HG02840 (cell line): ENCODE data around the gene EIF3I.

ENCODE experiments used
- ATAC-seq: cut with Tn5 transposase; IDR thresholded peaks from one replicate; pipeline ENCODE4 v1.9.1; 2021; ENCODE audit warnings: mild to moderate bottlenecking, moderate library complexity, moderate number of reproducible peaks; ENCODE audit not compliant: unreplicated experiment, low FRiP score

Gene EIF3I

DNA sequence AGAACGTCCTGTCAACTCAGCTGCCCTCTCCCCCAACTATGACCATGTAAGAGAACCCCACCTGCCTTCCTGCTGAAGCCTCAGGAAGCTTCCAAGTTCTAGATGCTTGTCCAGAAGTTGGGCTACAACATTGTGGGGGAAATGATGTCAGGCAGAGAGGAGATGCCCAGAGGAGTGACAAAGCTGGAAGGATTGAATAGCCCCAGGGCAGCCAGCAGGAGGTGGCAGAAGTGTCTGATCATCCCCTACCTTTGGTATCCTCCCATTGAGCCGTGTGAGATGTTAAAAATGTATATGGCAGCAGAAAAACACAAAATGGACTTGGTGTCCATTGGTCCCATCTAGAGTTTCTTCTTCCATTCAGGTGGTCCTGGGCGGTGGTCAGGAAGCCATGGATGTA, 6.6 kb downstream of the EIF3I start:
- no peak for ATAC-seq

DNA sequence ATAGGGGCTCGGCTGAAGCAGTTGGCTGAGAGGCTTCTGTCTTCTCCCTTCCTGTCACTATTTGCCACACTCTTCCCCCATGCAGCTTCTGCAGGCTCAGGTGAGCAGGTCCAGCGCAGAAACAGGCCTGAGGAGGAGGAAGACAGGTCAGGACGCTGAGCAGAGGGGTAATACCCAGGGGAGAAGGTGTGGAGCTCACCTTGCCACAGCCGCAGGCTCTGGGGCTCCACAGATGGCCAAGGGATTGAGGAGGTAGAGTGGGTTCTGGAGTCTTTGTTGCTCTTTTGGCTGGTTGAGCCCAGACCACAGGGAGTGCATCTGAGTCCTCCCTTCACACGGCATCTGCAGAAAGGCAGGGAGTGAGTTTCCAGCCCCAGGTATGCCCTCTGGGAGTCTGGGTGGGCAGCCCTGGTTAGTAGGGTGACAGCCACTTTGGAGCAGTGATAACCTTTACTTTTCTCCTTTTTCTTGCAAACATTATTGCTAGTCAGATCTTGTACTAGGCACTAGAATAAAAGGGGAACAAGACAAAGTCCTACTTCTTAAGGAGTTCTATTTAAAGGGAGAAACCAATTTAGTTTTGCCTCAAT, 9.7 kb downstream of the EIF3I start:
- ATAC-seq = no peak

DNA sequence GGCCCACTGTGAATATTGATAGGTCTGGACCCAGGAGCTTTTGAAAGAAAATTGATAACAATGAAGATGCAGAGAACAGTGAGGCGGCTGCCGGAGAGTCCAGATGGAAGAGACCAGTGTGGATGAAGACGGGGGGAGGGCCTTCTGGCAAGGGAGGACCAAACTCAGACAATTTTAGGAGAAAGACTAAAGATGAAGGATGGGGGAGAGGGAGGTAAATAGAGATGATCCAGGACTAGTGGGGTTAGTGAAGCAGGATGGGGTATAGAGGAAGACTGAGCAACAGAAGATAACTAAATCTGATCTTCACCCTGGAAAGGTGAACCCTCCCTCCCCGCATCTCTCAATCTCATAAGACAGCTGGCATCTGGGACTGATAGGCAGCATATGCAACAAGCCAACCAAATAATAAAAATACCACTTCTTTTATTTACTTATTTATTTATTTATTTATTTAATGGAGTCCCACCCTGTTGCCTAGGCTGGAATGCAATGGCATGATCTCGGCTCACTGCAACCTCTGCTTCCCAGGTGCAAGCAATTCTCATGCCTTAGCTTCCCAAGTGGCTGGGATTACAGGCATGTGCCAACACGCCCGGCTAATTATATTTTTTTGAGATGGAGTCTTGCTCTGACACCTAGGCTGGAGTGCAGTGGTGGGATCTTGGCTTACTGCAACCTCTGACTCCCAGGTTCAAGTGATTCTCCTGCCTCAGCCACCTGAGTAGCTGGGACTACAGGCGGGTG, 10.5 kb downstream of the EIF3I start:
- no peak for ATAC-seq

DNA sequence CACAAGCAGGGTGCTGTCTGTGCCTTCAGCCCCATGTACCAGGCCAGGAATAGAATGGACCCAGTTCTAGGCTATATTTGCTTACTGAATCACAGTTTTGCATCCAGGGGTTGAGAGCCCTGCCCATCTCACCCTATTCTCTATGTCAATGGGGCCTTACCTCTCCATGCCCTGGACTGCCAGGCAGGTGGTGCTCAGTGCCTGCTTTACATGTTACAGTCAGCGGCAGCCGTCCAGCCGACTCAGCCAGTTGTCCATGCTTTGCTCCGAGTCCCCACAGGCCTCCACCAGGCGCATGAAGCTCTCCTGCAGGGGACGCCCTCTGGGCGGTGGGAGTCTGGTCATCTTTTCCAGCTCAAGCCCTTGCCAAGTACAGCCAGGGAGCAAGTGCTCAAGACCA, 12.6 kb downstream of the EIF3I start:
- no peak for ATAC-seq

DNA sequence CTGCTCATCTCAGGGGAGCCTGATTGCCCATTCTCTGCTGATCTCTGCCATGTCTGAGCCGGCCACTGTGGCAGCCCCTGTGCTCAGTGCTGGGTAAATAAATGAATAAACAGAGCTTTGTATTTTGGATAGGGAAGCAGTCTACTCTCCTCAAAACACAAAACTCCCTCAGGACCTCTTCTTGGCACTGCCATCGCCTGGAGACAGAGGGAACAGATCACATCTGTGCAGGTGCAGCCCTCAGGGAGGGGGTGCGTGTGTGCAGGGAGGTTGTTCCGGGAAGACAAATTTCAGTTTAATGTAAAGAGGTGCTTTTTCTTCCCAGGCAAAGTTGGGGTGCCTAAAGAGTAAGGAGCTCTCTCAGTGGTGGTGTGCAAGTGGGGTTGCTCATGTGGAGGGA, 17.1 kb downstream of the EIF3I start:
- no peak for ATAC-seq

DNA sequence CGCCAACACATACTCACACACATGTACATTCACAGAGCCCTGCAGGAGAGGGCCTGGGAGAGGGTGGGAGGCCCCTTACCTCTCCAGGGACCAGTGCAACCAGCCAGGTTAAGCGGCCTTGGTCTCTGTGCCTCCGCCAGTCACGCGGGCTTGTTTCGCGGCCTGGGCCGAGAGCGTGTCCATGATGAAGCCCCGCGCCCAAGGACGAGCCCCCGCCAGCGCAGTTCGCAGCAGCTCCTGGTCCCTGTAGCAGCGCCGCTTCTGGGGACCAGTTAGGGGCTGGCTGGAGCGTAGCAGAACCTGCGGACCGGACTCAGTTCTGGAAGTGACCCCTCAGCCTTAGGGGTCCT, 17.6 kb downstream of the EIF3I start:
- no peak for ATAC-seq

DNA sequence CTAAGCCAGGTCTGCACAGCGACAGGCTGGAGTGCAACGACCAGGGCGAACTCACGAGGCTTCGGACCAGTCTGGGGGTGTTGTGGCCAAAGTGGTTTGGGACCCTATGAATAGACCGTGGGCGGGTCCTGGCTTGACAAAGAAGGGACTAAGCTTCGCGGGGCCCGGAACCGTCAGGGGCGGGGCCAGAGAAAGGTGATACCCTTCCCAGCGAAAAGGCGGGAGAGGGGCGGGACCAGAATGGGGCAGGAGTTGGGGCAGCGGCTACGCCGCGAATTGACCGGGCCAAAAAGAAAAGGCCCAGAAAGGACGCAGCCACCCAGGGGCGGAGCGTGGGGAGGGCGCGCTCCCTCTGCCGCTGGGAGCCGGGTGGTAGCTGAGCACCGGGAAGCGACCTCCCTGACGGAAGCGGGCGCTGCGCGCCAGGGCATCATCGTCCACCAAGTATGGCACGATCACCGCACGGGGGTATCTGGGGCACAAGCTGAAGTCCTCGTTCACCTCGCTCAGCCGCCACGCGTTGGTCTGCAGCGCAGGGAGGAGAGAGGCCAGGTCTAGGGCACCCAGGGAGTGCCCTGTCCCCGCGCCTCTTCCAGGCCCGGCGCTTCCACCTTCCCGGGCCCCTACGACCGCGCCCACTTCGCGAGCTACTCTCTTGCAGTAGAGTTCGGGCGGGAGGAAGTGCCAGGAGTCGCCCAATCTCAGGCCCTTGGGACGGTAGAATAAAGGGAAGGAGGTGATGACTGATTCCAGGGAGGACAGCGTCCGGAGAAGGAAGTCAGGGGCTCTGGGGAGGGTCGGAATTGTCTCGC, 18.1 kb downstream of the EIF3I start:
- no peak for ATAC-seq

DNA sequence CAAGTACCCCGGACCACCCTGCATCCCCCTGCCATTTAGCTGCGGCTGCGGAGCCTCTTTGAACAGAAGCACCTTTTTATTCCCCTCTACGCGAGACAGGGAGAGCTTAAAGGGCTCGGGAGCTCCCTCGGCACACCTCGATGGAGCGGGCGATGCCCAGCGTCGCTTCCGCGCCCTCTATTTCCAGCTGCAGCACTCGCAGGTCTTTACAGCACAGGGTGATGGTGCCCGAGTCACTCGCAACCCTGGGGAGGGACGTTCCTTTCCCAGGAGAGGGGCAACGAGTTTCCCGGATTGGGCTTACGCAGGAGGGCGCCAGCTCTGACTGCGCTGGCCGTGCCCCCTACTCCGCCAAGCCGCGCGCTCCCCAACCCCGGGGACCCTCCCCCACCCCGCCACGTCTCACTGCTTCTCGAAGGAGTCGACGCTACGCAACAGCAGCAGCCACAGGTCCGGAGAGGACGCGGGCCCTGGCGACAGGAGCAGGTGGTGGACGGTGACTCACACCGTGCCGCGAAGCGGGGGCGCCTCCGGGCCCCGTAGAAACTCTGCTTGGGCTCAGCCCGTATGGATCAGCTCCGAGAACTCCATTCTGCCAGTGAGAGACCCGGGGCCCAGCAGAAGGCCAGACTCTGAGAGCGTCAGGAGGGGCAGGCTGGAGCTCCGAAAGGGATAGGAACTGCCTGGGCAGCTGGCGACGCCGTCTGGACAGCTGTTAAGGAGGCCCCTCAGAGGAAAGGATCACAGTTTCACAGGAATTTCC, 19.0 kb downstream of the EIF3I start:
- ATAC-seq = no peak

DNA sequence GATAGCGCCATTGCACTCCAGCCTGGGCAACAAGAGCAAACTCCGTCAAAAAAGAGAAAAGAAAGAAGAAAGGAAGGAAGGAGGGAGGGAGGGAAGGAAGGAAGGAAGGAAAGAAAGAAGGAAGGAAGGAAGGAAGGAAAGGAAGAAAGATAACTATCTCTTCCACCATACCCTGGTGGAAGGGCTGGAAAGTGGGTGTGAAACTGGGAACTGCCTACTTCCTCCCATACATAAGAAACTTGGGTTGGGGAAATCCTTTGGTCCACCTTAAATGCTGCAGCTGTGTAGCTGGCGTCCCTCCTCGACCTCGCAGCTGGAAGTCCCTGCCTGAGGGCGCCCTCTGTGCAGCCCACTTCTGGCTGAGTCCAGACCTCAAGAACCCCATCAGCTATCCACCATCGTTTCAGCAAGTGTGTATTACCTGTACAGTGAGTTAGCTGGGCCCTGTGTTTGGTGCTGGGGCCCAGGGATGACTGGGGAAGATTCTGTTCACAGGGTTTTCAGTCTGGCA, 20.2 kb downstream of the EIF3I start:
- ATAC-seq = no peak

DNA sequence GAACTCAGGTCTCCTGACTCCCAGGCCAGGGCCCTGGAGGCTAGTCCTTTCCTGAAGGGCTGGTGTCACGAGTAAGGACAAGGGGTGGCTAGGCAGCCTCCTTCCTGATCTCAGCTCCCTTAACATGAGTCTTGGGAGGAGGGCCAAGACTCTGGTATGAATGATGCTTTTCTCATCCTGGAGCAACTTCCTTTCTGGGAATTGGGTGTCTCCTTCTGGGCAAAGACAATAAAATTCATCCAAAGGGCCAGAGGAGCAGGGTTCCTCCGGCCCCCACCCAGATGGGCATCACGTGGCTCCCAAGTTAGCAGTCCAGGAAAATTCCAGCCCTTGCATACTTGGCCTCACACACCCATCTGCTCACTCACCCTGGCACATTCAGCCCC, 24.7 kb downstream of the EIF3I start, which contains the start of gene FAM167B:
FAM167B (plus strand) TSS at position 335 of the 386 bp plus-strand sequence. CDS start 200 bp downstream, outside the sequence.
- ATAC-seq = no peak

DNA sequence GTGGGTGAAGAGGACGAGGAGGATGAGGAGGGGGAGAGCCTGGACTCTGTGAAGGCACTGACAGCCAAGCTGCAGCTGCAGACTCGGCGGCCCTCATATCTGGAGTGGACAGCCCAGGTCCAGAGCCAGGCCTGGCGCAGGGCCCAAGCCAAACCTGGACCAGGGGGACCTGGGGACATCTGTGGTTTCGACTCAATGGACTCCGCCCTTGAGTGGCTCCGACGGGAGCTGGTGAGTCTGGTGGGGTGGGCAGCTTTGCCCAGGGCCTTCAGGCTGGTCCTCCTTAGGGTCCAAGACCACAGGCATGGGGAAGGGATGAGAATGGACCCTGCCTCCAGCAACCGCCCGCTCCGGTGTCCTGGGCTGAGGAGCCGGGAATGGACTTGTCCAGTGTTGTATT, 25.2 kb downstream of the EIF3I start:
- no peak for ATAC-seq

DNA sequence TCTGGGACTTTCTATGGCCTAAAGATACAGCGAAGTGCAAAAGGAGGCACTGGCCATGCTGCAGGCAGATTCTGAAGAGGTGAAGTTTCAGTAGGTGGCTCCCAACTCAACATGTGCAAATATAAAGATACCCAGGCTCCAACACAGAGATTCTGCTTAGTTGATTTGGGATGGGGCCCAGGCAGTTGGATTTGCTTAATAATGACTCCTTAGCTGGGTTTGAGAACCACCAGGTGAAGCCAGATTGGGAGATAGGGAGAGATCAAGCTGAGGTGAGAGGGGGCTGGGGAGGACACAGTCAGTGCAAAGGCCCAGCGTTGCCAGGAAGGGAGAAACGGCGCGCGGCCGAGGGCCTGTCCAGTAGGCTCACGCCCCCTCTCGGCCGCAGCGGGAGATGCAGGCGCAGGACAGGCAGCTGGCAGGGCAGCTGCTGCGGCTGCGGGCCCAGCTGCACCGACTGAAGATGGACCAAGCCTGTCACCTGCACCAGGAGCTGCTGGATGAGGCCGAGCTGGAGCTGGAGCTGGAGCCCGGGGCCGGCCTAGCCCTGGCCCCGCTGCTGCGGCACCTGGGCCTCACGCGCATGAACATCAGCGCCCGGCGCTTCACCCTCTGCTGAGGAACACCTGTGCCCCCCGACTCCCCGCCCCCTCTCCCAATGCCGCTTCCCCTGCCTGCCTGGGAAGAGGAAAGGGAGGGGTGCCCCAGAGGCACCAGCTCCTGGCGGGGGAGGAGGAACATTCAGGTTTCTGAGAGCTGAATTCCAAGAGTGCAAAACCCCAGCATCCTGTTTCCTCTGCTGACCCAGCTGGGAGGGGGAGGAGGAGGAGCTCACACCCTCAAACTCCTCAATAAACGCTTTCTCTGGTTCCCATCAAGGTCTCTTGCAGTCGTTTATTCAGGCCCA, 26.0 kb downstream of the EIF3I start:
- no peak for ATAC-seq

DNA sequence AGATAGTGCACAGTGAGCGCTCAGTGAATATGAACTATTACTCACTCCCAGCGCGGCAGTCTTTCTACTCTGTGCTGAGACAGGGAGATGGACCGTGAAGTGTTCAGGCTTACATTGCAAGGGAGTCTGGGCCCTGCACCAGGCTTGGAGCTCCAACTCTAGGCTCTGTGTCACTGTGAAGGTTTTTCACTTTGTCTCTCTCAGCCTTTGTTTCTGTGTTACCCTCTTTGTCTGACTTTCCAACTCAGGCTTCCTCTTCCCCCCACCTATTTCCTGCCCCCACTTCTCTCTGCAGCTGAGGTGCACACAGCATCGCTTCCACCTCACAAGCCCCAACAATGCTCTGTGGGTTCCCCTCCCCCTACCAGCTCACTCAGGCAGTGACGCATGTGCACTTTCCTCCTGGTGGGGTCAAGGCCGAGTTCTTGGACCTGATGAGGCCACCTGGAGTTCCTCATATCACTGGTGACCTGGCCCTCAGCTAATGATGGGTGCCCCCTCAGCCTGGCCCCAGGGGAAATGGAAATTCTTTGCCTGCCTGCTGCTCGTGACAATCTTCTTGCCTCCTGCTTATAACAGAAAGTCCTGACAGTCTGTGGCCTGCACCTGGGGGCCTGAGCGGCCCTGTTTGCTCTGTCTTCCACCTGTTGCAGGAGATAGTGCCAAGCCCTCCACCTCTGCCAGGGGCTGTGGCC, 27.8 kb downstream of the EIF3I start:
- peak; percentile 50 for ATAC-seq

DNA sequence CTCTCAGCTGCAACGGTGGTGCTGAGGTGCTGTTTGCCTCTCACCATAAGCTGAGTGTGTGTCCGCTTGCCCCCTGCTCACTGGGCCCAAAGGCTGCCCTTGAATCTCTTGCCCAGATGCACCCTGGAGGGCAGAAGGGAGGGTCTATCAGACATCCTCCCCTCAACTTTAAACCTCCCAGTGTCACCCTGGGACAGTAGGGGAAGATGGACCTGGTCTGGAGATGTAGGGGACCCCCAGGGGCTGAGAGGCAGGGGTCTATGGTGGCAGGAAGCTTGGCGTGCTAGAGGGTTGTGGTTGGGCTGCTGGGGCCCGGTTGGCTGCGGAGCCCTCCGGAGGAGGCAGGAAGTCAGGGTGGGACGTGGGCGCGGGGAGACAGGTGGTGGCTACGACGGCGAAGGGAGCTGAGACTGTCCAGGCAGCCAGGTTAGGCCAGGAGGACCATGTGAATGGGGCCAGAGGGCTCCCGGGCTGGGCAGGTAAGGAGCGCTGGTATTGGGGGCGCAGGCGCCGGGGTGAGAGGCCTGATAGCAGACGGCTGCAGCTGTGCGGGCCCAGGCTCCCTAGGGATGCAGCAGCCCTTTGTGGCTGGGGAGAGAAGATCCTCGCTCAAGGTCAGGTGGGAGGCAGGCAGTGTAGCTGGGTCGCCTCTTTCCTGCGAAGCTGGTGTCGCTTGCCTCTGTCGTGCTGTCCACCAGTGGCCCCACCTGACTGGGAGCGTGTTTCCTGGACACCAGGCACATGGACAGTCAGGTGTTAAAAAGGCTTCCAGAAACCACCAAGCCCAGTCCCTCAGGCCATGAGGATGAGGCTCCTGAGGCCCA, 28.9 kb downstream of the EIF3I start, which contains the start of gene LCK:
LCK (plus strand) TSS at position 373 of the 824 bp plus-strand sequence. CDS start 23,065 bp downstream, outside the sequence.
- ATAC-seq = no peak

DNA sequence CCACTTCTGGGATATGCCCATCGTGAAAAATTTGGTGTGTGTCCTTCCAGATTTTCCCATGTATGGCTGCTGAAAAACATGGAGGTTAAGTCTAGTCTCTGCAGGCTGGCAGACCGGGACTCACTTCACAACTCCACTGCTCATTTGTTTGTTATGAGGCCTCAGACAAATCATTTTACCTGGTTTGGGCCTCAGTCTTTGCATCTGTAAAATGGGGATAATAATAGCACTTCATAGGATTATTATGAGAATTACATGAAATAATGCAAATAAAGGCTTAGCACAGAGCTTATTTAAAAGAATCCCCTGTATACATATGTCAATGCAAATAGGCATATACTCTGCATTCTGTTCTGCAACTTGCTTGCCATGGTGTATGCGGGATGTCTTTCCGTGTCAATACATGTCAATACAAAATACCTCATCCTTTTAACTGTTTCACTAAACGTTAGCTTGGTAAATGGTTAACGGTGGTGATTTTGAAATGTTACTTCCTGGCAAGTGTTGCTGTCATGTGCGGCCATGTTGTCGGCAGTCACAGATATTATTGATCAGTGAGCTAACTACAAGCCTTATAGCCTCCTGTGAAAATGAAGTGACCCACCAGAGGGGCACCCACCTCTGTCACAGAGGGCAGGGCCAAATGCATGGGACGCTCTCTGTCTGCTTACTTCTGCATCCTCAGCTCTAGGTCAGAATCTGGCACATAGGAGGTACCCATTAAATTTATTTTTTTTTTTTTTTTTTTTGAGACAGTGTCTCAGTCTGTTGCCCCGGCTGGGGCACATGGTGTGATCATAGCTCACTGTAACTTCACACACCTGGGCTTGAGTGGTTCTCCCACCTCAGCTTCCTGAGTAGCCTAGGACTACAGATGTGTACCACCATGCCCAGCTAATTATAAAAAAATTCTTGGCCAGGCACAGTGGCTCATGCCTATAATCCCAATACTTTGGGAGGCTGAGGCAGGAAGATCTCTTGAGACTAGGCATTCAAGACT, 33.2 kb downstream of the EIF3I start:
- ATAC-seq = no peak

DNA sequence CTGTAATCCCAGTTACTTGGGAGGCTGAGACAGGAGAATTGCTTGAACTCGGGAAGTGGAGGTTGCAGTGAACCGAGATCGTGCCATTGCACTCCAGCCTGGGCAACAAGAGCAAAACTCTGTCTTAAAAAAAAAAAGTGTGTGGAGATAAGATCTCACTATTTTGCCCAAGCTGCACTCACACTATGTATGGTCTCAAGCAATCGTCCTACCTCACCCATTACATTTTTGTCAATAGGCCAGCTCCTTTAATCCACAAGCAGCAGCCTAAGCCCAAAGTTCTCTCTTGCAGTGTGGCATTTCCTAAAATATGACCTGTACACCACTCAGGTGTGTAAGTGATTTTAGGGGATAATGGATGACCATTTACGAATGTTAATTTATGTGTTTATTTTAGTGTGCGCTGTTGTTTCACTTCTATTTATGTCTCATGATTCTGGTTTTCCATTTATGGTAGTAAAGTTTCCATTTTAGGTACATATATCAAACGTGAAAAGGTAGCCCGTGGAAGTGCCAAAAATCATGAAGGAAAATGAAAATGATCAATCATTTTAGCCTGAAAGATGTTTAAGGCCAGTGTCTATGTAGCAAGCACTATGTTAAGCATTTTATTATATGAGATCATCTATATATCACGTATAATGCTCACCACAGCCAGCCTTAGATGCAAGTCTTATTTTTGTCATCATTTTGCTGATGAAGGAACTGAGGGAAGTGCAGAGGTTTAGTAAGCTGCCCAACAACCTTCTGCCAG, 34.4 kb downstream of the EIF3I start:
- no peak for ATAC-seq
